PFSK-1 (cell line): Measurements from ENCODE around the gene CUX1.

Experiments
- FOXP2 ChIP-seq: optimal IDR thresholded peaks from 2 replicates; pipeline ENCODE3; 2011; ENCODE audit warnings: borderline replicate concordance, control low read depth, inconsistent platforms; ENCODE audit not compliant: insufficient read depth; ENCODE audit errors: extremely low read length, extremely low read depth
- POLR2AphosphoS5 ChIP-seq: IDR thresholded peaks from 2 replicates; pipeline ENCODE4 v1.6.1; 2012; ENCODE audit warnings: low read depth, mild to moderate bottlenecking, control low read depth, low read length, moderate library complexity
- TF ChIP-seq, protein P1 (sequence below), 2 experiments: IDR thresholded peaks; 2 replicates each; pipeline versions ENCODE4 v1.6.1 to v1.8.0; 2011 to 2012; ENCODE audit warnings: low read depth in 2 of 2, low read length in 2 of 2, control low read depth in 1 of 2, inconsistent platforms in 1 of 2, mild to moderate bottlenecking in 1 of 2, moderate library complexity in 1 of 2; ENCODE audit not compliant: insufficient read depth in 1 of 2

GRCh38 chr7:101954499-101954898, 137.1 kb downstream of the CUX1 start:
- TF ChIP-seq POLR2AphosphoS5 (no peak), FOXP2 (no peak)
- TF ChIP-seq, protein P1, sequence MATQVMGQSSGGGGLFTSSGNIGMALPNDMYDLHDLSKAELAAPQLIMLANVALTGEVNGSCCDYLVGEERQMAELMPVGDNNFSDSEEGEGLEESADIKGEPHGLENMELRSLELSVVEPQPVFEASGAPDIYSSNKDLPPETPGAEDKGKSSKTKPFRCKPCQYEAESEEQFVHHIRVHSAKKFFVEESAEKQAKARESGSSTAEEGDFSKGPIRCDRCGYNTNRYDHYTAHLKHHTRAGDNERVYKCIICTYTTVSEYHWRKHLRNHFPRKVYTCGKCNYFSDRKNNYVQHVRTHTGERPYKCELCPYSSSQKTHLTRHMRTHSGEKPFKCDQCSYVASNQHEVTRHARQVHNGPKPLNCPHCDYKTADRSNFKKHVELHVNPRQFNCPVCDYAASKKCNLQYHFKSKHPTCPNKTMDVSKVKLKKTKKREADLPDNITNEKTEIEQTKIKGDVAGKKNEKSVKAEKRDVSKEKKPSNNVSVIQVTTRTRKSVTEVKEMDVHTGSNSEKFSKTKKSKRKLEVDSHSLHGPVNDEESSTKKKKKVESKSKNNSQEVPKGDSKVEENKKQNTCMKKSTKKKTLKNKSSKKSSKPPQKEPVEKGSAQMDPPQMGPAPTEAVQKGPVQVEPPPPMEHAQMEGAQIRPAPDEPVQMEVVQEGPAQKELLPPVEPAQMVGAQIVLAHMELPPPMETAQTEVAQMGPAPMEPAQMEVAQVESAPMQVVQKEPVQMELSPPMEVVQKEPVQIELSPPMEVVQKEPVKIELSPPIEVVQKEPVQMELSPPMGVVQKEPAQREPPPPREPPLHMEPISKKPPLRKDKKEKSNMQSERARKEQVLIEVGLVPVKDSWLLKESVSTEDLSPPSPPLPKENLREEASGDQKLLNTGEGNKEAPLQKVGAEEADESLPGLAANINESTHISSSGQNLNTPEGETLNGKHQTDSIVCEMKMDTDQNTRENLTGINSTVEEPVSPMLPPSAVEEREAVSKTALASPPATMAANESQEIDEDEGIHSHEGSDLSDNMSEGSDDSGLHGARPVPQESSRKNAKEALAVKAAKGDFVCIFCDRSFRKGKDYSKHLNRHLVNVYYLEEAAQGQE (IDR thresholded peaks at IDR 0.05; ENCODE audit: insufficient read depth in 1 of 2, low read depth in 2 of 2, low read length in 2 of 2): no peak
